Caco-2 (cell line): ENCODE data around the gene TNFAIP3. TPM values are rescaled to one million over a fixed set of nuclear protein-coding genes. Genes with fewer than 3 reads are reported as not detected.

Source experiments
- BruUV-seq: library from RNA; stranded (reverse); fragments of 400-500 nt; replicated peaks from 2 replicates; lab custom pipeline; 2021; lab: Mats Ljungman, UMichigan
- CTCF ChIA-PET: fragments of 300-600 bp; sonication (Branson Sonifier 250); formaldehyde crosslinking; loops from one replicate; lab custom pipeline; 2022; ENCODE audit warnings: antibody characterized with exemption; lab: Charles Lee
- POLR2A ChIA-PET: fragments of 300-600 bp; sonication (Branson Sonifier 250); formaldehyde crosslinking; loops from one replicate; lab custom pipeline; 2022; ENCODE audit warnings: antibody characterized with exemption; lab: Charles Lee
- DNase-seq, 2 experiments: peaks; one replicate each; pipeline versions ENCODE4 v3.0.0 to v3.0.0-alpha.2; 2020 to 2022
- H3K27me3 ChIP-seq: replicated peaks from 2 replicates; pipeline ENCODE4 v1.6.0; 2011; ENCODE audit warnings: low read length; ENCODE audit not compliant: control insufficient read depth, insufficient read depth
- H3K36me3 ChIP-seq: 2 replicates; pipeline ENCODE4 v1.5.1; 2011; ENCODE audit warnings: low read length; ENCODE audit not compliant: control insufficient read depth, insufficient read depth
- H3K4me1 ChIP-seq: fragments of 250-450 bp; sonication (Bioruptor Pico); 2 replicates; pipeline ENCODE4 v1.5.1; 2020; ENCODE audit warnings: mild to moderate bottlenecking
- H3K4me3 ChIP-seq: 2 replicates; pipeline ENCODE4 v1.5.1; 2011; ENCODE audit warnings: low read depth, mild to moderate bottlenecking, control low read depth, low read length
- H3K9me3 ChIP-seq: fragments of 250-450 bp; sonication (Bioruptor Pico); 2 replicates; pipeline ENCODE4 v1.5.1; 2020; ENCODE audit warnings: mild to moderate bottlenecking, moderate library complexity
- H3K27ac Mint-ChIP-seq: one replicate; pipeline ENCODE4 v1.8.0; 2022; ENCODE audit warnings: mixed read lengths; ENCODE audit not compliant: unreplicated experiment
- H3K27me3 Mint-ChIP-seq: one replicate; pipeline ENCODE4 v1.8.0; 2022; ENCODE audit warnings: mixed read lengths; ENCODE audit not compliant: insufficient read depth, unreplicated experiment
- H3K36me3 Mint-ChIP-seq: one replicate; pipeline ENCODE4 v1.8.0; 2022; ENCODE audit warnings: mild to moderate bottlenecking, mixed read lengths; ENCODE audit not compliant: insufficient read depth, unreplicated experiment
- H3K4me1 Mint-ChIP-seq: one replicate; pipeline ENCODE4 v1.8.0; 2022; ENCODE audit warnings: low read depth, mixed read lengths; ENCODE audit not compliant: unreplicated experiment
- H3K4me3 Mint-ChIP-seq: one replicate; pipeline ENCODE4 v1.8.0; 2022; ENCODE audit warnings: mild to moderate bottlenecking, moderate library complexity, mixed read lengths; ENCODE audit not compliant: unreplicated experiment
- H3K9me3 Mint-ChIP-seq: one replicate; pipeline ENCODE4 v1.8.0; 2022; ENCODE audit warnings: mixed read lengths; ENCODE audit not compliant: unreplicated experiment
- intact Hi-C: fragments of 100-400 bp; cut with micrococcal nuclease; formaldehyde crosslinking; loops from one replicate; pipeline ENCODE4 v1.10.0; 2022; ENCODE audit not compliant: unreplicated experiment
- total RNA-seq: library from RNA; stranded (reverse); gene quantifications from 2 replicates; pipeline ENCODE4 v1.2.3, GENCODE V29; 2022
- TF ChIP-seq, protein P1 (sequence below), 2 experiments: fragments of 200-600 bp in 1 of 2; IDR thresholded peaks; 1 replicate in 1 of 2; 2 replicates in 1 of 2; pipeline versions ENCODE4 v1.5.1 to v1.8.0; 2011 to 2022; ENCODE audit warnings: antibody characterized with exemption in 1 of 2, control low read depth in 1 of 2, inconsistent platforms in 1 of 2, low read depth in 1 of 2, low read length in 1 of 2, mild to moderate bottlenecking in 1 of 2, moderate library complexity in 1 of 2; ENCODE audit not compliant: insufficient read depth in 1 of 2, severe bottlenecking in 1 of 2, unreplicated experiment in 1 of 2

TNFAIP3 gene
- total RNA-seq, 1 experiment from 2014 or later, result 45.7 TPM

DNA sequence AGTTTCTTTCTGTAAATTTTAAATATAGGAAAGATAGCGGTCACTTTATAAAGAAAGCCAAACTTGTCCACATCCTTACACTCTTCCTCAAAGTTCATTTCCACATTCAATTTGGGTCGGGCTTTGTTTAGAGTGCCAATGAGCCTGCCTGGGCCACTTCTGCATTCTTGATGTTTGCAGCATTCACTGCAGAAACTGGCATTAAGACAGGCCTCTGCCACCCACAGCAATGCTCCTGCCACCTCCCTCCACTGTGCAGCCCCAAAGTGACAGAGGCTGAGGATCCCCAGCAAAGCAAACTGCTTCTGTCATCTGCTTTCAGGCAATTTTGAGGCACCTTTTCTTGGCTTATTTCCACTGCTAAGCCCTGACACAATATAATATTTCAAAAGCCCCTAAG lies 61.2 kb downstream of the TNFAIP3 start:
- Histone ChIP-seq H3K4me1 (peaks cover 38% of the 10 kb centered on the region), H3K4me3 (no peak overlapping the region), H3K9me3 (no peaks in the 10 kb centered on the region), H3K36me3 (no peaks in the 10 kb centered on the region), H3K27me3 (no peaks in the 10 kb centered on the region)
- ChIA-PET CTCF (no interaction called here), POLR2A (no interaction called here)
- no TSS peak for BruUV-seq
- Mint-ChIP-seq H3K27ac (peak overlapping the region; percentile 63), H3K36me3 (no peaks in the 10 kb centered on the region), H3K4me1 (peaks cover 35% of the 10 kb centered on the region), H3K4me3 (no peak overlapping the region), H3K9me3 (no peaks in the 10 kb centered on the region), H3K27me3 (no peaks in the 10 kb centered on the region)
- intact Hi-C loops, result no loop called here
- DNase-seq, result no peak
- TF ChIP-seq, protein P1, sequence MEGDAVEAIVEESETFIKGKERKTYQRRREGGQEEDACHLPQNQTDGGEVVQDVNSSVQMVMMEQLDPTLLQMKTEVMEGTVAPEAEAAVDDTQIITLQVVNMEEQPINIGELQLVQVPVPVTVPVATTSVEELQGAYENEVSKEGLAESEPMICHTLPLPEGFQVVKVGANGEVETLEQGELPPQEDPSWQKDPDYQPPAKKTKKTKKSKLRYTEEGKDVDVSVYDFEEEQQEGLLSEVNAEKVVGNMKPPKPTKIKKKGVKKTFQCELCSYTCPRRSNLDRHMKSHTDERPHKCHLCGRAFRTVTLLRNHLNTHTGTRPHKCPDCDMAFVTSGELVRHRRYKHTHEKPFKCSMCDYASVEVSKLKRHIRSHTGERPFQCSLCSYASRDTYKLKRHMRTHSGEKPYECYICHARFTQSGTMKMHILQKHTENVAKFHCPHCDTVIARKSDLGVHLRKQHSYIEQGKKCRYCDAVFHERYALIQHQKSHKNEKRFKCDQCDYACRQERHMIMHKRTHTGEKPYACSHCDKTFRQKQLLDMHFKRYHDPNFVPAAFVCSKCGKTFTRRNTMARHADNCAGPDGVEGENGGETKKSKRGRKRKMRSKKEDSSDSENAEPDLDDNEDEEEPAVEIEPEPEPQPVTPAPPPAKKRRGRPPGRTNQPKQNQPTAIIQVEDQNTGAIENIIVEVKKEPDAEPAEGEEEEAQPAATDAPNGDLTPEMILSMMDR (IDR thresholded peaks at IDR 0.05; ENCODE audit: insufficient read depth in 1 of 2, low read depth in 1 of 2, low read length in 1 of 2, severe bottlenecking in 1 of 2, unreplicated experiment in 1 of 2), result no peak

DNA sequence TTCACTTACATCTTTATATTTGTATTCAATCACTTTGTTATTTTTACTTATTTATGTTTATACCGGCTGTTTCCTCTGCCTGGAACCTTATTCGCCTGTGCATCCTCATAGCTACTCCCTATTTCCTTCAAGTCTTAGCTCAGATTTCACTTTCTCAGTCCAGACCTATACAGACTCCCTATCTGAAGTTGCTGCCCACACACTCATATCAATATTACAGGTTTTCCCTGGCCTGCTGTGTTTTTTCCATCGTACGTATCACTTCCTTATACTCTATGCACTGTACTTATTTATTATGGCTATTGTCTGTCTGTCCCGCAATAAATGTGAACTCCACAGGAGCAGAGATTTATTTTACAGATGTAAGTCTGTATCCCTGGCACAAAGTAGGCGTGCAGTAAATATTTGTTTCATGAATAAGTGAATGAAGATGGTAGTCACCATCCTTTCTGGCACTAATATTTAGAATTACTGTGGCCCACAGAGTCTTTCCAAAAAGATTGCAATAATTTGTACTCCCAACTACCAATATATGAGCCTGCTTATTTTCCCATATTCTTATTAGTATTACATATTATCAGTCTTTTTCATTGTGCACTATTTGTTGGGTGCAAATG lies 64.9 kb downstream of the TNFAIP3 start:
- H3K27me3 Mint-ChIP-seq, result no peaks in the 10 kb centered on the region
- Histone ChIP-seq H3K36me3 (no peaks in the 10 kb centered on the region), H3K27me3 (no peaks in the 10 kb centered on the region), H3K4me1 (peaks cover 6% of the 10 kb centered on the region), H3K9me3 (peaks cover 6% of the 10 kb centered on the region), H3K4me3 (no peak overlapping the region)
- no peak for DNase-seq
- peaks cover 11% of the 10 kb centered on the region for H3K9me3 Mint-ChIP-seq
- no peaks in the 10 kb centered on the region for H3K36me3 Mint-ChIP-seq
- intact Hi-C loops, result no loop called here
- peaks cover 10% of the 10 kb centered on the region for H3K4me1 Mint-ChIP-seq
- TF ChIP-seq, protein P1 (IDR thresholded peaks at IDR 0.05; ENCODE audit: insufficient read depth in 1 of 2, low read depth in 1 of 2, low read length in 1 of 2, severe bottlenecking in 1 of 2, unreplicated experiment in 1 of 2), result no peak
- ChIA-PET CTCF (no interaction called here), POLR2A (no interaction called here)
- no peak overlapping the region for H3K4me3 Mint-ChIP-seq
- BruUV-seq, result no TSS peak
- no peak overlapping the region for H3K27ac Mint-ChIP-seq

Other genes starting within 250 kb of the TNFAIP3 start
- 141 and 152 TPM in 2 replicates for gene PERP, start 240.2 kb downstream of the TNFAIP3 start, total RNA-seq